Measurements from ENCODE around the gene ZNF624. TPM values are rescaled to one million over a fixed set of nuclear protein-coding genes. Genes with fewer than 3 reads are reported as not detected.
"Not testable (repeated sequence)": the region's sequence is repeated elsewhere in the genome, so short reads cannot be mapped to it uniquely, and the experiment has no call there.

The ZNF624 gene
- total RNA-seq, 1 donor from 2014 or later: 1.2 TPM

DNA sequence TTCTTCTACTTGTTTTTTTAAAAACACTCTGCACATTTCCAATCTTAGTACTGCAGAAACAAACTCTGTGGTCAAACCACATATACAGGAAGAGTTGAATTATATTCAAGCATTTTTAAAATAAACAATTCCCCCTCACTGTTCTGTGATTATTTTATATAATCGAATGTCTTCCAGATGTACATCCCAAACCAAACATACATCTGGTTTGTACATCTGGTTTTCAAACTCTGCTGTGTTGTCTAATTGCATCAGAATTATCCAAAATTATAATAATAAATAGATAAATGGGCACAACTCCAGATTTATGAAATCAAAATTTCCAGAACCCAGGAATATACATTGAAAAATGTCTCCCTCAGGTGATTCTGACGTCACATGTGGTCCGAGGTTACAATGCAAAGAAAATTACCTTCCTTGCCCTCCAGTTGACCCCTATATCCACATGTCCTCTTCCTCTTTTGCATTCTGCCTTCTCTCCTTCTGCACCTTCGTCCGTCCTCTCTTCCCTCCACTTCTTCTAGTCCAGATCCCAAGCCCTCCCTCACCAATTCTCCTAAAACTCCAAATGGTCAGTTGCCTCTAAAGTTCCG is 23.1 kb upstream of the ZNF624 start:
- intact Hi-C loops (cut with micrococcal nuclease): no loop called here
- no peak for DNase-seq
- Histone ChIP-seq H3K4me1 (no peaks in the 10 kb centered on the region), H3K4me3 (no peak overlapping the region), H3K27ac (replicated peaks) (no peak overlapping the region), H3K9me3 (replicated peaks) (no peaks in the 10 kb centered on the region), H3K27me3 (ENCODE audit: low read depth) (peaks cover 24% of the 10 kb centered on the region), H3K36me3 (no peaks in the 10 kb centered on the region)
- TF ChIP-seq, protein P1, sequence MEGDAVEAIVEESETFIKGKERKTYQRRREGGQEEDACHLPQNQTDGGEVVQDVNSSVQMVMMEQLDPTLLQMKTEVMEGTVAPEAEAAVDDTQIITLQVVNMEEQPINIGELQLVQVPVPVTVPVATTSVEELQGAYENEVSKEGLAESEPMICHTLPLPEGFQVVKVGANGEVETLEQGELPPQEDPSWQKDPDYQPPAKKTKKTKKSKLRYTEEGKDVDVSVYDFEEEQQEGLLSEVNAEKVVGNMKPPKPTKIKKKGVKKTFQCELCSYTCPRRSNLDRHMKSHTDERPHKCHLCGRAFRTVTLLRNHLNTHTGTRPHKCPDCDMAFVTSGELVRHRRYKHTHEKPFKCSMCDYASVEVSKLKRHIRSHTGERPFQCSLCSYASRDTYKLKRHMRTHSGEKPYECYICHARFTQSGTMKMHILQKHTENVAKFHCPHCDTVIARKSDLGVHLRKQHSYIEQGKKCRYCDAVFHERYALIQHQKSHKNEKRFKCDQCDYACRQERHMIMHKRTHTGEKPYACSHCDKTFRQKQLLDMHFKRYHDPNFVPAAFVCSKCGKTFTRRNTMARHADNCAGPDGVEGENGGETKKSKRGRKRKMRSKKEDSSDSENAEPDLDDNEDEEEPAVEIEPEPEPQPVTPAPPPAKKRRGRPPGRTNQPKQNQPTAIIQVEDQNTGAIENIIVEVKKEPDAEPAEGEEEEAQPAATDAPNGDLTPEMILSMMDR (IDR thresholded peaks at IDR 0.05; ENCODE audit: borderline replicate concordance): no peak

DNA sequence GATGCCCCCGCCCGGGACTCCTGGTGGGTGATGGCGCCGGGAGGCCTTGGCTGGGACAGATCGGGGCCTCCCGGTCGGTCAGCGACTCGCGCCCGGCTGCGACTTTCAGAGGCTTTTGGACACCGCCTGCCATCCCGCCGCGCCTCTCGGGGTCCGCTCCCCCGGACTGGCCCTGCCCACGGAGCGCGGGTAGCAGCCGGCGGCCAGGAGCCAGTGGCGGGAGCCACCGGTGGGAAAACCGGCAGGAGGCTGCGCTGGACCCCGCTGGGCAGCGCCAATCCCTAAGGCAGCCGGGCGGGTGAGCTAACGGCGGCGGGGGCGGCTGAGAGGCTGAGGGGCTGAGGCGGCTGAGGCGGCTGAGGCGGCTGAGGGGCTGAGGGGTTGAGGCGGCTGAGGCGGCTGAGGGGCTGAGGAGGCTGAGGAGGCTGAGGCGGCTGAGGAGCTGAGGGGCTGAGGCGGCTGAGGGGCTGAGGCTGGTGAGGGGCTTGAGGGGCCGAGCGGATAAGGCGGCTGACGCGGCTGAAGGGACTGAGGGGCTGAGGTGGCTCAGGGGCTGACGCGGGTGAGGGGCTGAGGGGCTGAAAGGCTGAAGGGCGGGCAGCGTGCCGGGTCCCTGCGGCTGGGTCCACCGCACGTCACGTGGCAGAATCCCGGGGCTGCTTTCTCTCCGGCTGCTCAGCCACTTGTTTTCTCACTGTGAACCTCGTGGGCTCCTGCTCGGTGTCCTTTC is 13.4 kb upstream of the ZNF624 start:
- DNase-seq; intact Hi-C loops (cut with micrococcal nuclease); H3K9me3 ChIP-seq (replicated peaks); H3K4me1 ChIP-seq; H3K27ac ChIP-seq (replicated peaks); H3K36me3 ChIP-seq: not testable (repeated sequence)
- H3K27me3 ChIP-seq (ENCODE audit: low read depth): peaks cover 84% of the 10 kb centered on the region
- H3K4me3 ChIP-seq: peak overlapping the region; percentile 60

DNA sequence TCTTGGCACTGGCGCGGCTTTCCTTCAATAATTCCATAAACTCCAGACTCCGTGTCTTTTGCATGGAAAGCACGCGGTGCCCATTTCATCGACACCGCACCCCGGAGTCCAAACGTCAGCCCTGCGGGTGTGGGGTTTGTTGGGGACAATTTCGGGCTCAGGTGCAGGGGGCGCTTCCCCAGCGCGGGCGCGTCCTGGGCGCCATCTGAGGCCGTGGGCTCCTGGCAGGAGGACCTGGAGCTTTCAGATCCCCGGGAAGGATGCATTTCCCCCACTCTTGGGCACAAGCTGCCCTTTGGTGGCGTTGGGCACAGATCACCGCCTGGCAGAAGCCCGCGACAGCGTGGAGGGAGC is 12.9 kb upstream of the ZNF624 start:
- DNase-seq; H3K4me1 ChIP-seq; H3K27ac ChIP-seq (replicated peaks); intact Hi-C loops (cut with micrococcal nuclease); H3K9me3 ChIP-seq (replicated peaks); H3K36me3 ChIP-seq: not testable (repeated sequence)
- Histone ChIP-seq H3K27me3 (ENCODE audit: low read depth) (peaks cover 85% of the 10 kb centered on the region), H3K4me3 (peak overlapping the region; percentile 60)

DNA sequence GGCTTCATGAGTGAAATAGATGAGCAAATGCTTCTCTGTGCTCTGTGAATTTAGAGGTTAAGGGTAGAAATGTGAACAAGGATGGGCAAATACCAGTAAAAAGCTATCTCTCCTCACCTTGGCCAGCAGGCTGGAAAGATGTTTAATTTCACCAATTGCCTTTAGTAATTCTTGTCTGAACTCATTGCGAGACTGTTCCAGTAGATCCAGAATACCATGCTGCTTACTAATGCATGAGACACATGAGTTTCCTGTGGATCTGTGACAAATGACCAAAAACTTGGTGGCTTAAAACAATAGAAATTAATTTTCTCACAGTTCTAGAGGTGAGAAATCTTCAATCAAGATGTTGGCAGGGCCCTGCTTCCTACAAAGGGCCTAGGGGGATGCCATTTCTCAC is 9.3 kb upstream of the ZNF624 start:
- TF ChIP-seq, protein P1 (IDR thresholded peaks at IDR 0.05; ENCODE audit: borderline replicate concordance): no peak
- H3K4me3 ChIP-seq: no peak overlapping the region
- no peak for DNase-seq
- H3K36me3 ChIP-seq: no peaks in the 10 kb centered on the region
- H3K27ac ChIP-seq (replicated peaks): no peak overlapping the region
- intact Hi-C loops (cut with micrococcal nuclease): no loop called here
- H3K9me3 ChIP-seq (replicated peaks): no peaks in the 10 kb centered on the region
- no peaks in the 10 kb centered on the region for H3K4me1 ChIP-seq
- H3K27me3 ChIP-seq (ENCODE audit: low read depth): peaks cover 49% of the 10 kb centered on the region

DNA sequence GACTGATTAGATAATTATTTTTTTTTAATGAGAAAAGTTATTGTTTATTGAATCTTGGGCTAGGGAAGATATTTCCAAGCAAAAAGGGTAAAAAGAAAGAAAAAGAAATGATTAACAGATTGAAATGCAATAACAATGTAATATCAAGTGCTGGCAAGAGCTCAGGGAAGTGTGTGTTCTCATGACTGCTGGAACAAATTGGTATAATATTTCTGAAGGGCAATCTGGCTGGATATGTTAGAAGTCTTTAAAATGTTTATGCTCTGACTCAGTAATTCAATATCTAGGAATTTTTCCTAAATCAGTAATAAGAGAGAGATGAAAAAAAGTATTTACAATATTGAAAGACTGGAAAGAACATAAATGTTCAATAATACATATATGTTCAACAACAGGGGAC is 7.6 kb upstream of the ZNF624 start:
- Histone ChIP-seq H3K36me3 (no peaks in the 10 kb centered on the region), H3K4me1 (no peaks in the 10 kb centered on the region), H3K27ac (replicated peaks) (no peak overlapping the region), H3K4me3 (no peak overlapping the region), H3K9me3 (replicated peaks) (no peaks in the 10 kb centered on the region), H3K27me3 (ENCODE audit: low read depth) (peaks cover 38% of the 10 kb centered on the region)
- TF ChIP-seq, protein P1 (IDR thresholded peaks at IDR 0.05; ENCODE audit: borderline replicate concordance): no peak
- intact Hi-C loops (cut with micrococcal nuclease): no loop called here
- DNase-seq: no peak

DNA sequence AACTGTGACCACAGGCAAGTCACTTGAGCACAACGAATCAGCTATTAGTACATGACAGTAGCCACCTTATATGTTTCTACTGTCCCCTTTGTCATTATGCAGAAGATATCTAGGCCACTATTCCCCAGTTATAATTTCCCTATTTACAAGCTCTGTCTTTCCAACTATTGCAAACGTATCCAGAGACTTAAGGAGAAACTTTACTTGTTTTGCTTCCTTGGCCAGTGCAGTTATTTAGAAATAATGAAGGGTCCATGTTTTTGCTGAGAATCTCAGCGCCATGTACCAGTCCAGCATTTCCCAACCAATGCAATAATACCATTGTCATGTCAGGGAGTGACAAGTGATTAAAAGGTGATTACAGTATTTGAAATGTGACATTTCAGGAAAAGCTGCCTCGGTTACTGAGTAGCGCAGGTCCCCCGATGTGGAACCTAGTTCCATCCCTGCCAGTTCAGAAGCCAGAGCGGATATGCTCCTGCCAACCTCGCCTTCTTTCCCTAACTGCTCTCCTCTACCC is 743 bp downstream of the ZNF624 start:
- Histone ChIP-seq H3K4me3 (peak overlapping the region; percentile 85), H3K36me3 (no peaks in the 10 kb centered on the region), H3K27ac (replicated peaks) (peak overlapping the region; percentile 99), H3K27me3 (ENCODE audit: low read depth) (no peaks in the 10 kb centered on the region), H3K4me1 (peaks cover 19% of the 10 kb centered on the region), H3K9me3 (replicated peaks) (no peaks in the 10 kb centered on the region)
- TF ChIP-seq, protein P1 (IDR thresholded peaks at IDR 0.05; ENCODE audit: borderline replicate concordance): no peak
- intact Hi-C loops (cut with micrococcal nuclease): no loop called here
- DNase-seq: no peak
